ENCODE results near the gene LSG1. TPM values are rescaled to one million over a fixed set of nuclear protein-coding genes. Genes with fewer than 3 reads are reported as not detected.
"Not testable (repeated sequence)": the region's sequence is repeated elsewhere in the genome, so short reads cannot be mapped to it uniquely, and the experiment has no call there.

The LSG1 gene
- total RNA-seq, 1 donor from 2014 or later, result 55.4 TPM

DNA sequence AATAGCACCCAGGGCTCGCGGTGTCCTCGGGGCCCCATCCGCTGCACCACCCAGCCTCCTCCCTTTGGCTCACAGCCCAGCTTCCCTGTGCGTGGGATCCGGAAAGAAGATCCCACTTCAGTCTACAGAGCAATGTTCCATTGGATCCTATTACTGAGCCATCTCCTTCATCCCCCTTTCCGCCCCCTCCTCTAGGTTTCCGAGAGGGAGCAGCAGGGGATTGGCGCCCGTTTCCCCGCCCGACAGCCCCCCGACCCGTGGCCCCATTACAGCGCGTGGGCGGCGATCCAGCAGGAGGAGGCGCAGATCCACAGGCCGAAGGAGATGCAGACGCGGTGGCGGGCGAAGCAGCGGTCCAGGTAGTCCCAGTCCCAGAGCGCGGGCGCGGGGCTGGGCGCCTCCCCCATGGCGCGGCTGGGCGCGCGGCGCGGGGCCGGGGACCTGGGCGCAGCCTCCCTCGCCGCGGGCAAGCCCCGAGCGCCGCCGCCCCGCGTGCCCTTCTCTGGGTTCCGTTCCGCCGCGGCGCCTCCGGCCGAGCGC lies 39.1 kb downstream of the LSG1 start:
- Mint-ChIP-seq H3K4me3 (peak overlapping the region; percentile 81), H3K36me3 (ENCODE audit: low read depth) (no peaks in the 10 kb centered on the region), H3K27me3 (no peaks in the 10 kb centered on the region), H3K9me3 (no peaks in the 10 kb centered on the region), H3K4me1 (peaks cover 11% of the 10 kb centered on the region), H3K27ac (no peak overlapping the region)
- ATAC-seq (ENCODE audit: low read depth) (peak; percentile 64), DNase-seq (no peak)
- TF ChIP-seq, protein P1, sequence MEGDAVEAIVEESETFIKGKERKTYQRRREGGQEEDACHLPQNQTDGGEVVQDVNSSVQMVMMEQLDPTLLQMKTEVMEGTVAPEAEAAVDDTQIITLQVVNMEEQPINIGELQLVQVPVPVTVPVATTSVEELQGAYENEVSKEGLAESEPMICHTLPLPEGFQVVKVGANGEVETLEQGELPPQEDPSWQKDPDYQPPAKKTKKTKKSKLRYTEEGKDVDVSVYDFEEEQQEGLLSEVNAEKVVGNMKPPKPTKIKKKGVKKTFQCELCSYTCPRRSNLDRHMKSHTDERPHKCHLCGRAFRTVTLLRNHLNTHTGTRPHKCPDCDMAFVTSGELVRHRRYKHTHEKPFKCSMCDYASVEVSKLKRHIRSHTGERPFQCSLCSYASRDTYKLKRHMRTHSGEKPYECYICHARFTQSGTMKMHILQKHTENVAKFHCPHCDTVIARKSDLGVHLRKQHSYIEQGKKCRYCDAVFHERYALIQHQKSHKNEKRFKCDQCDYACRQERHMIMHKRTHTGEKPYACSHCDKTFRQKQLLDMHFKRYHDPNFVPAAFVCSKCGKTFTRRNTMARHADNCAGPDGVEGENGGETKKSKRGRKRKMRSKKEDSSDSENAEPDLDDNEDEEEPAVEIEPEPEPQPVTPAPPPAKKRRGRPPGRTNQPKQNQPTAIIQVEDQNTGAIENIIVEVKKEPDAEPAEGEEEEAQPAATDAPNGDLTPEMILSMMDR (IDR thresholded peaks at IDR 0.05), result no peak
- intact Hi-C loops (cut with micrococcal nuclease), result loop anchor here (1.0 kb wide), 1 partner anchor 39 kb away; the partner anchor contains the start of gene LSG1
- CTCF ChIA-PET, result interaction anchor here (0.8 to 1.6 kb wide), 3 partner anchors 10 to 161 kb away, joined by 3 to 8 read pairs (median 5); partner anchors contain the start of gene LSG1
- POLR2A ChIA-PET, result interaction anchor here (0.8 kb wide), 1 partner anchor 810 kb away, joined by 4 read pairs; the partner anchor contains the start of gene ACAP2

DNA sequence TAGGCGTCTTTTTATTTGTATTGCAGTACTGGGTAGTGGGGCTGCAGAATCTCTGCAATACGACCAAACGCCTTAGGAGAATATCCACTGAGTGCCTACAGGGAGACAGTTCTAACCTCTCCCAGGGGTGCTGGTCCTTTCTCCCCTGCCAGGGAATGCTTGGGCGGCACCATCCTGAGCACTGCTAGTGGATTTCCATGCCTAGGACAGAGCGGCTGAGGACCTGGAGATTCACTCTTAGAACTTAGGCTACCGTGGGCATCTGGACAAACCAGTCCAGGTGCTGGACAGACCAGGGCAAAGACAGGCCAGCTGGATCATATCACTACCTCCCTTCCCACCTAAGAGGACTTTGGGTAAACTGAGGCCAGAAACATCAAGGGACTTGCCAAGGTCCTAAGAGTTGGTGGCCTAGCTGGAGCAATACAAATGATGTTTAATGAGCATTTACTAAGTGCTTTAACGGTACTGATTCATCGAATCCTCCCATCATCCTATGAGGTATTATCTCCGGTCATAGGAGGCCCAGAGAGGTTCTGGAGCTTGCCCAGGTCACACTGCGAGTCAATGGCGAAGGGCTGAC lies 39.7 kb downstream of the LSG1 start:
- no peak overlapping the region for H3K27ac Mint-ChIP-seq
- TF ChIP-seq, protein P1 (IDR thresholded peaks at IDR 0.05), result no peak
- H3K9me3 Mint-ChIP-seq, result no peaks in the 10 kb centered on the region
- DNase-seq (no peak), ATAC-seq (ENCODE audit: low read depth) (no peak)
- ChIA-PET POLR2A (interaction anchor here (0.8 kb wide), 1 partner anchor 811 kb away, joined by 4 read pairs; the partner anchor contains the start of gene ACAP2), CTCF (interaction anchor here (0.8 to 1.6 kb wide), 2 partner anchors 10 to 40 kb away, joined by 3 to 8 read pairs; partner anchors contain the start of gene LSG1)
- H3K4me3 Mint-ChIP-seq, result peak overlapping the region; percentile 81
- no peaks in the 10 kb centered on the region for H3K36me3 Mint-ChIP-seq (ENCODE audit: low read depth)
- intact Hi-C loops (cut with micrococcal nuclease), result no loop called here
- H3K4me1 Mint-ChIP-seq, result peaks cover 10% of the 10 kb centered on the region
- H3K27me3 Mint-ChIP-seq, result no peaks in the 10 kb centered on the region

DNA sequence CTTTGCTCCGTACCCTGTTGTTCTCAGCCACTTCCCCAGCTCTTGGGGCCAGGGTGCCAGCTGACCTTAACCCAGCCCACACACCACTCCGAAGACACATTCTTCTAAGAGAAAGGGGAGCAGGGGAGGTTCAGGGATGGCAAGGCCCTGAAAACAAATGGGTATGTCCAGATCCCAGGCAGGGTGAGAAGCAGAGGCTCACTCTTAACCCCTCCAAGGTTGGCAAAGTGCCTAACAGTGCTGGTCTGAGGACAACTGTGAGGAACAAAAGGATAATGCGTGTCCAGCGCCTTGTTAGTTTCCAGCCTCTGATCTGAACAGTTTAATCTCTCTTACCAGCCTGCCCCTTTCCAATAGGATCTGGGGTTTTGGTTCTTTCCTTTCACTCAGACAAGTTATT lies 40.3 kb downstream of the LSG1 start:
- ChIA-PET POLR2A (no interaction called here), CTCF (no interaction called here)
- DNase-seq (no peak), ATAC-seq (ENCODE audit: low read depth) (no peak)
- Mint-ChIP-seq H3K4me1 (peaks cover 6% of the 10 kb centered on the region), H3K27ac (no peak overlapping the region), H3K4me3 (peak overlapping the region; percentile 81), H3K36me3 (ENCODE audit: low read depth) (no peaks in the 10 kb centered on the region), H3K27me3 (no peaks in the 10 kb centered on the region), H3K9me3 (no peaks in the 10 kb centered on the region)
- intact Hi-C loops (cut with micrococcal nuclease), result no loop called here
- TF ChIP-seq, protein P1 (IDR thresholded peaks at IDR 0.05), result no peak

DNA sequence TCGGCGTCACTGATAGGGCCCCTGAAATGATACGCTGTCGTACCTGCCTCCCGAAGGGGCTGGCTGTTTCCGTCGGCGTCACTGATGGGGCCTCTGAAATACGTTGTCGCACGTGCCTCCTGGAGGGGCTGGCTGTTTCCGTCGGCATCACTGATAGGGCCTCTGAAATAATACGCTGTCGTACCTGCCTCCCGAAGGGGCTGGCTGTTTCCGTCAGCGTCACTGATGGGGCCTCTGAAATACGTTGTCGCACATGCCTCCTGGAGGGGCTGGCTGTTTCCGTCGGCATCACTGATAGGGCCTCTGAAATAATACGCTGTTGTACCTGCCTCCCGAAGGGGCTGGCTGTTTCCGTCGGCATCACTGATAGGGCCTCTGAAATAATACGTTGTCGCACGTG lies 41.3 kb downstream of the LSG1 start:
- CTCF ChIA-PET; H3K27ac Mint-ChIP-seq; H3K9me3 Mint-ChIP-seq; H3K4me3 Mint-ChIP-seq; intact Hi-C loops (cut with micrococcal nuclease); ATAC-seq (ENCODE audit: low read depth); POLR2A ChIA-PET; H3K4me1 Mint-ChIP-seq; H3K27me3 Mint-ChIP-seq; DNase-seq; H3K36me3 Mint-ChIP-seq (ENCODE audit: low read depth): not testable (repeated sequence)

DNA sequence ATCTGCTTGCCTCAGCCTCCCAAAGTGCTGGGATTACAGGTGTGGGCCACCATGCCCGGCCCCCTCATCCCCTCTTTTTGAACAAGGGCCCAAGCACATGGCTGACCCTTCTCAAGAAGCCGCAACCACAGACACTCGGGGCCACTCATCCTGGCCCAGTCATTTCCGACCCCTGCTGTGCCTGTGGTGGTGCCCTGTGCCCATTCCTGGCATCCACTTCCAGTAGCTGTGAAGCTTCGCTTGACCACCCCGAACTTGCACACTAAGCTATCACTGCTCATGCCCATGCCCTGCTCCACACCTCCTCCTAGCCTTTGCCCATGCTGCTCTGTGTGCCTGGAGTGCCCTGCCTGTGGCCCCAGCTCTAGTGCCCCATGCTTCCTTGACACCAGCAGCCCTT lies 47.0 kb downstream of the LSG1 start:
- no peaks in the 10 kb centered on the region for H3K36me3 Mint-ChIP-seq (ENCODE audit: low read depth)
- TF ChIP-seq, protein P1 (IDR thresholded peaks at IDR 0.05), result no peak
- no peaks in the 10 kb centered on the region for H3K4me1 Mint-ChIP-seq
- H3K27me3 Mint-ChIP-seq, result no peaks in the 10 kb centered on the region
- H3K4me3 Mint-ChIP-seq, result no peak overlapping the region
- ChIA-PET CTCF (interaction anchor here (1.0 kb wide), 1 partner anchor 9 kb away, joined by 3 read pairs; no protein-coding TSS in a partner anchor), POLR2A (no interaction called here)
- intact Hi-C loops (cut with micrococcal nuclease), result no loop called here
- no peak overlapping the region for H3K27ac Mint-ChIP-seq
- ATAC-seq (ENCODE audit: low read depth) (no peak), DNase-seq (no peak)
- H3K9me3 Mint-ChIP-seq, result no peaks in the 10 kb centered on the region

All from activated B cell treated with CpG ODN at 0.5 μM for 24 hours (primary cell).